DND-41 (cell line): ENCODE data around the gene AMELX.

Experiments used
- ATAC-seq: fragments of 200-7000 bp; cut with Tn5 transposase; 3 replicates; pipeline ENCODE4 v1.9.1; 2021; ENCODE audit warnings: low read depth; ENCODE audit not compliant: insufficient read depth
- DNase-seq: peaks from one replicate; pipeline ENCODE4 v3.0.0-alpha.2; 2020
- H2AFZ ChIP-seq: 2 replicates; pipeline ENCODE4 v1.6.0; 2012; ENCODE audit warnings: low read depth, low read length
- H3K27ac ChIP-seq: 2 replicates; pipeline ENCODE4 v1.5.1; 2012; ENCODE audit warnings: low read length, inconsistent platforms
- H3K27me3 ChIP-seq: fragments of 200-600 bp; sonication (generic); 2 replicates; pipeline ENCODE4 v1.6.0; 2012; ENCODE audit warnings: low read length, mild to moderate bottlenecking, inconsistent platforms; ENCODE audit not compliant: insufficient read depth, poor library complexity
- H3K36me3 ChIP-seq: 2 replicates; pipeline ENCODE4 v1.5.1; 2012; ENCODE audit warnings: low read length, inconsistent platforms; ENCODE audit not compliant: insufficient read depth
- H3K4me1 ChIP-seq: 2 replicates; pipeline ENCODE4 v1.5.1; 2012; ENCODE audit warnings: mild to moderate bottlenecking, low read length; ENCODE audit not compliant: insufficient read depth
- H3K4me2 ChIP-seq: 2 replicates; pipeline ENCODE4 v1.6.0; 2012; ENCODE audit warnings: mild to moderate bottlenecking, moderate library complexity, low read length, inconsistent platforms; ENCODE audit not compliant: insufficient read depth
- H3K4me3 ChIP-seq, 2 experiments: fragments of 200-600 bp in 1 of 2; shearing (Covaris generic) in 1 of 2; 2 replicates each; pipeline ENCODE4 v1.5.1; 2012 to 2016; ENCODE audit warnings: inconsistent platforms in 2 of 2, low read length in 2 of 2, mild to moderate bottlenecking in 2 of 2, low read depth in 1 of 2, moderate library complexity in 1 of 2
- H3K79me2 ChIP-seq: 2 replicates; pipeline ENCODE4 v1.6.0; 2012; ENCODE audit warnings: low read length, inconsistent platforms; ENCODE audit not compliant: insufficient read depth
- H3K9ac ChIP-seq: 2 replicates; pipeline ENCODE4 v1.6.0; 2012; ENCODE audit warnings: low read depth, mild to moderate bottlenecking, inconsistent platforms, low read length, moderate library complexity
- H3K9me3 ChIP-seq: 2 replicates; pipeline ENCODE4 v1.5.1; 2012; ENCODE audit warnings: low read length, moderate library complexity, mild to moderate bottlenecking, inconsistent platforms; ENCODE audit not compliant: insufficient read depth, severe bottlenecking
- H4K20me1 ChIP-seq: 2 replicates; pipeline ENCODE4 v1.6.0; 2012; ENCODE audit warnings: low read length; ENCODE audit not compliant: insufficient read depth
- CTCF ChIP-seq: IDR thresholded peaks from 2 replicates; pipeline ENCODE4 v1.5.1; 2012; ENCODE audit warnings: borderline replicate concordance, low read length, moderate library complexity, mild to moderate bottlenecking; ENCODE audit not compliant: poor library complexity, severe bottlenecking; ENCODE audit errors: extremely low read depth
- EZH2 ChIP-seq: IDR thresholded peaks from 3 replicates; pipeline ENCODE4 v1.6.1; 2012; ENCODE audit warnings: borderline replicate concordance, low read depth, mild to moderate bottlenecking, moderate library complexity, low read length, inconsistent platforms; ENCODE audit not compliant: severe bottlenecking

Gene AMELX

DNA sequence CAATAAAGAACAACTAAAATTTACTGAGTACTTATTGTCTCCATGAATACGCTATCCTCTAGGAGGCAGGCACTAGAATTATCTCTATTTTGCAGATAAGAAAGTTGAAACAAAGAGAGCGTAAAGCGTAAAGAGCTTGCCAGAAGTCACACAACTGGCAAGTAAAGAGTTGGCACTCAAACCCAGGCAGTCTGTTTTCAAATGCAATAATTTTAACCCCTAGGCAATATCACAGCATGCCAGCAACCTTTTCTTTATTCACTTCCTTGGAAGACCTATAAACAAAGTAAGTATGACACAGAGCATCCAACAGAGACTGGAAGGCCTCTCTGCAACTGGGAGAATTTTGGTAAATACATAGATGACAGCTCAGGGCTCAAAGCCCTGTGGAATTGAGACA, 23.2 kb upstream of the AMELX start:
- Histone ChIP-seq H3K4me1 (no peaks in the 10 kb centered on the region), H3K27ac (no peak overlapping the region), H3K27me3 (no peaks in the 10 kb centered on the region), H4K20me1 (no peaks in the 10 kb centered on the region), H3K9me3 (no peaks in the 10 kb centered on the region), H2AFZ (no peak overlapping the region), H3K4me3 (no peak overlapping the region), H3K79me2 (no peaks in the 10 kb centered on the region), H3K9ac (no peak overlapping the region), H3K4me2 (no peak overlapping the region), H3K36me3 (no peaks in the 10 kb centered on the region)
- ATAC-seq (no peak), DNase-seq (no peak)
- TF ChIP-seq CTCF (no peak), EZH2 (no peak)

GRCh38 chrX:11272290-11272689, 20.9 kb upstream of the AMELX start:
- Histone ChIP-seq H4K20me1 (no peaks in the 10 kb centered on the region), H3K79me2 (no peaks in the 10 kb centered on the region), H3K4me1 (no peaks in the 10 kb centered on the region), H3K27me3 (no peaks in the 10 kb centered on the region), H3K36me3 (no peaks in the 10 kb centered on the region), H2AFZ (no peak overlapping the region), H3K4me3 (no peak overlapping the region), H3K9ac (no peak overlapping the region), H3K27ac (no peak overlapping the region), H3K4me2 (no peak overlapping the region), H3K9me3 (no peaks in the 10 kb centered on the region)
- DNase-seq (no peak), ATAC-seq (no peak)
- no peak for TF ChIP-seq CTCF
- TF ChIP-seq EZH2 = no peak

GRCh38 chrX:11272863-11273262, 20.4 kb upstream of the AMELX start:
- Histone ChIP-seq H3K79me2 (no peaks in the 10 kb centered on the region), H2AFZ (no peak overlapping the region), H3K4me1 (no peaks in the 10 kb centered on the region), H3K4me3 (no peak overlapping the region), H3K9ac (no peak overlapping the region), H3K36me3 (no peaks in the 10 kb centered on the region), H4K20me1 (no peaks in the 10 kb centered on the region), H3K27me3 (no peaks in the 10 kb centered on the region), H3K9me3 (no peaks in the 10 kb centered on the region), H3K4me2 (no peak overlapping the region), H3K27ac (no peak overlapping the region)
- ATAC-seq = no peak
- TF ChIP-seq CTCF = no peak
- no peak for TF ChIP-seq EZH2
- DNase-seq = no peak

- Histone ChIP-seq H3K4me1 (no peaks in the 10 kb centered on the region), H3K9ac (no peak overlapping the region), H3K36me3 (no peaks in the 10 kb centered on the region), H3K9me3 (no peaks in the 10 kb centered on the region), H3K27me3 (no peaks in the 10 kb centered on the region), H3K4me2 (no peak overlapping the region), H3K27ac (no peak overlapping the region), H2AFZ (no peak overlapping the region), H3K79me2 (no peaks in the 10 kb centered on the region), H3K4me3 (no peak overlapping the region), H4K20me1 (no peaks in the 10 kb centered on the region)
- ATAC-seq (no peak), DNase-seq (no peak)
- TF ChIP-seq CTCF = no peak
- no peak for TF ChIP-seq EZH2
Measured at GRCh38 chrX:11273544-11273943, 19.7 kb upstream of the AMELX start.
